Choroid plexus epithelial cell (primary cell): Measurements from ENCODE around the gene ULK4.
A peak's percentile ranks its signal among the peaks of the same experiment; 100 is the strongest.

ENCODE experiments used
- DNase-seq: peaks from one replicate; pipeline ENCODE4 v3.0.0-alpha.2; 2010; ENCODE audit warnings: low read depth
- H3K4me3 ChIP-seq: 2 replicates; pipeline ENCODE4 v1.5.1; 2011; ENCODE audit warnings: low read depth, mild to moderate bottlenecking, control low read depth, low read length, moderate library complexity
- TF ChIP-seq, protein P1 (sequence below): conservative IDR thresholded peaks from 2 replicates; pipeline ENCODE4 v1.5.1; 2011; ENCODE audit warnings: low read depth, mild to moderate bottlenecking, control low read depth, inconsistent platforms, low read length, moderate library complexity

ULK4 gene

DNA sequence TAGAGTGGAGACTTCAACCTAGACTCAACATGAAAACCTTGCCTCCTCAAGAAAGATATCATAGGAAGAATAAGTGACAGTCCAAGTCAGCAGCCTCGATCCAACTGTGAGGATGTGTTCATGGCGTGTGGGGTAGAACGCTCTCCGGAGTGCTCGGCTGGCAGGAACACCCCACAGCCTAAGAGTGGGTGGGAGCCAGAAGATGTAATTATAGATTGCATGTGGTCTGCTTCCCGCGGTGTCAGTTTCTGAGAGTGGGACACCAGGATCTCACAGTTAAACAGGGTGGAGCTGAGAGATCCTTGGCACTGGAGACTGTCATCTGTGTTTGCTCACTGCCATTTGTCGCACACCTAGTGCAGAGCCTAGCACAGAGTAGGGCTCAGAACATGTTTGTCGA is 604.6 kb downstream of the ULK4 start:
- DNase-seq: no peak
- TF ChIP-seq, protein P1, sequence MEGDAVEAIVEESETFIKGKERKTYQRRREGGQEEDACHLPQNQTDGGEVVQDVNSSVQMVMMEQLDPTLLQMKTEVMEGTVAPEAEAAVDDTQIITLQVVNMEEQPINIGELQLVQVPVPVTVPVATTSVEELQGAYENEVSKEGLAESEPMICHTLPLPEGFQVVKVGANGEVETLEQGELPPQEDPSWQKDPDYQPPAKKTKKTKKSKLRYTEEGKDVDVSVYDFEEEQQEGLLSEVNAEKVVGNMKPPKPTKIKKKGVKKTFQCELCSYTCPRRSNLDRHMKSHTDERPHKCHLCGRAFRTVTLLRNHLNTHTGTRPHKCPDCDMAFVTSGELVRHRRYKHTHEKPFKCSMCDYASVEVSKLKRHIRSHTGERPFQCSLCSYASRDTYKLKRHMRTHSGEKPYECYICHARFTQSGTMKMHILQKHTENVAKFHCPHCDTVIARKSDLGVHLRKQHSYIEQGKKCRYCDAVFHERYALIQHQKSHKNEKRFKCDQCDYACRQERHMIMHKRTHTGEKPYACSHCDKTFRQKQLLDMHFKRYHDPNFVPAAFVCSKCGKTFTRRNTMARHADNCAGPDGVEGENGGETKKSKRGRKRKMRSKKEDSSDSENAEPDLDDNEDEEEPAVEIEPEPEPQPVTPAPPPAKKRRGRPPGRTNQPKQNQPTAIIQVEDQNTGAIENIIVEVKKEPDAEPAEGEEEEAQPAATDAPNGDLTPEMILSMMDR: no peak
- H3K4me3 ChIP-seq: no peak overlapping the region

GRCh38 chr3:41356775-41357174 is 605.1 kb downstream of the ULK4 start:
- no peak for DNase-seq
- no peak overlapping the region for H3K4me3 ChIP-seq
- TF ChIP-seq, protein P1: no peak

DNA sequence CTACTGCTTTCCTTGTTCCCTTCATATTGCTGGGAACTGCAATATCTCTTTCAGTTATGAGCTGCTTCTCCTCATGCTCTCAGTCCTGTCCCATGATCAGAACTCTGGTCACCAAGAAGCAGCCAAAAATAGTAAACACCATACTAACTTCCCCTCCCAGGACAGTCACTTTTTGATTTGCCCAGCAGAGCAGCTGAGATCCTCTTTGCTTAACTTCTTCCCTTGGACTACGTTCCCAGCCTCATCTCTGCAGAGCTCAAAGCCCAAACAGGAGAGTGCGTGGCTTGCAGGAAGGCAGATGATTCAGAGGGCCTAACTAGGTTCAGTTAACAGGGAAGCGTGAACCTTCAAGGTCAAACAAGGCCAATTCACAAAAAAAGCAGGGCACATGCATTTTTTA is 609.4 kb downstream of the ULK4 start:
- TF ChIP-seq, protein P1: no peak
- no peak overlapping the region for H3K4me3 ChIP-seq
- DNase-seq: no peak

- H3K4me3 ChIP-seq: no peak overlapping the region
- DNase-seq: peak; percentile 52
- TF ChIP-seq, protein P1: no peak
Measured at GRCh38 chr3:41350441-41350840, 611.5 kb downstream of the ULK4 start.

- no peak overlapping the region for H3K4me3 ChIP-seq
- DNase-seq: no peak
- TF ChIP-seq, protein P1: no peak
Measured at GRCh38 chr3:41348401-41348800, 613.5 kb downstream of the ULK4 start.

DNA sequence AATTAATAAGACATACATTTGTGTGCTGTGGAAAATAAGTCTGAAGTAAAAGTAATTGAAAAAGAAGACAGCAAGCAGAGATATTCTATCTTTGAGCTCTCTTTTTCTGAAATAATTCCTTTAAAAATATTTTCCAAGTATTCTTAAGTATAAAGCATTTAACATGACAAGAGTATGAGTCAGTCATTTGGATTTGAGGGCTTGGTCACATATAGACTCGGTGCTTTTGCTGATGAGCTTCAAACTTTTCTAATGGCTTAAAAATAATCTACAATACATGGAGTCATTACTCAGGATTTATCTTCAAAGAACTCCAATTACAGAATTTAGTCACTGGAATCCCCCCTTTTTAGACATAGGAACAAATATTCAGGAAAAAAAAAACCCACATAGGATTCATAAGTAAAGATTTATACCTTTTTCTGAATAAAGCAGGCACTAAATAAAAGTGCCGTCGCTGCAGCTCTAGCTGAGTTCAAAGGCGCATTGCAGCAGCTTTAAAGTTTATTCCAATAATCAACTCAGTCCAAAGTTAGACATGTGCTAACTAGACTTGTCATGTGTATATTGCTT is 615.1 kb downstream of the ULK4 start:
- DNase-seq: no peak
- TF ChIP-seq, protein P1: no peak
- H3K4me3 ChIP-seq: no peak overlapping the region

GRCh38 chr3:41345788-41346187 is 616.1 kb downstream of the ULK4 start:
- no peak overlapping the region for H3K4me3 ChIP-seq
- TF ChIP-seq, protein P1: no peak
- no peak for DNase-seq
